GM18498 (cell line): Measurements from ENCODE around the gene CASTOR1.

Source experiments
- ATAC-seq: cut with Tn5 transposase; IDR thresholded peaks from one replicate; pipeline ENCODE4 v1.9.1; 2021; ENCODE audit warnings: mild to moderate bottlenecking, moderate library complexity; ENCODE audit not compliant: unreplicated experiment

The CASTOR1 gene

GRCh38 chr22:30286331-30286730, 3.0 kb downstream of the CASTOR1 start:
- ATAC-seq, result no peak

- ATAC-seq, result no peak
Measured at GRCh38 chr22:30285846-30286200, 3.5 kb downstream of the CASTOR1 start.

DNA sequence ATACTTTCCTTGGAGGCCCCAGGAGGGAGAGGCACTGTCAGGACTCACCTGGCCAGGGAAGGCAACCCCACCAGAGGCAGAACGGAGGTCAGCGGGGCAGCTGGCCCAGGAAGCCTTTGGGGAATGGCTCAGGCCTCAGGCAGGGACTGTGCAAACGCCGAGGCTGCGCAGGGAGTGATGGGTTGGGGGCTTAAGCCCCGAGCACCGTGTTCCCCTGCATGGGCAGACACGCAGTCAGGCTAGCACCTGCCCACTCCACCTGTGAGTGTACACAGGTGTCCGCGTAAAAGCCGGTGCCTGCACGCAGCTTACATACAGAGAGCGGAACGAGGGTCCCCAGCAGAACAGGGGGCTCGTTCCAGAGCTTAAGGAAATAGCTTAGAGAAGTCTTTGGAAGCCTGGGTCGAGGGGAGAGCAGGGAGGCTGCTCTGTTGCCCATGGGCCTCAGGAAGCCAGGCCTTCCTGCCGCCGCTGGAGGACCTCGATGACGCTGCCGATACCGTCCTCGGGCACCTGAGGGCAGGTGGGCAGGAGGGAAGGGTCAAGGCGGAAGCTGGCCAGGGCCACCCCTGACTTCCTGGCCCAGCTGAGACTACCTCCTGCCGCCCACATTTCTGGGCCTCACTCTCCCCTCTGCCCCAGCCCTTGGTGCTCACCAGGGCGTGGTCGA, 4.0 kb downstream of the CASTOR1 start:
- ATAC-seq, result no peak

- no peak for ATAC-seq
Measured at GRCh38 chr22:30284666-30285065, 4.6 kb downstream of the CASTOR1 start.

- ATAC-seq, result no peak
Measured at GRCh38 chr22:30284172-30284571, 5.1 kb downstream of the CASTOR1 start.

DNA sequence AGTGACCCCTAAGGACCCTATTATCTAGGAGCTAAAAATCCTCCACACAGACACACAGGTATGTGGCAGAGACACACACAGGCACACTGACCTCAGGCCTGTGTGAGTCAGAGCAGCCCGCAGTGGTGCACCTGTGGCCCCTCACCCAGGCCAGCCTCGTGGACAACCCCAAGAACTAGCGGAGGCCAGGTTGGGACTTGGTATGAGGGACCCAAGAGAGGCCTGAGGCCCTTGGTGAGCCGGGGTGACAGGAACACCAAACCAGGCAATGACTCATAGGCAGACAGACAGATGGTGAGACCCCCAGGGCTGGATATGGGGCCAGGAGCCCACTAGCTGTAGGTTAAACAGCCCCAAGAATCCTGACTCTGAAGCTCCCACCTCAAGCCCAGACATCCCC, 6.0 kb downstream of the CASTOR1 start:
- ATAC-seq, result no peak

DNA sequence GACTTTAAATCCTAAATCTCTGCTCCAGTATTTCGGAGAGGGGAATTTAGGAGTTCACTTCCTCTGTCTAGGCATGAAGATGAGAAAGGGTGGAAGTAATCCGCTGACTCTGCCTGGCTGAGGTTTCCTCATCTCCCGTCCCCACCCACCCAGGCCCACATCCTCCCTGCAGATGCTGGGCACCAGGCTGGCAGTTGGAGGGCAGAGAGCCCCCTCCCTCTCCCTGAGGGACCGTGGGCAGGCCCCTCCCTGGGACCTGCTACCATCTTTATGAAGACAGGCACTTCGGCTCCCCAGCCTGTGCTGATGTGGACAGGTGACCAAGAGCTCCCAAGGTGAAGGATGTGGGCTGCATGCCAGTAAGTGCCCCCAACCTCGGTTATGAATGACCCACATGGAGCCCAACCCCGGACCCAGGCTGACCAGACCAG, 6.7 kb downstream of the CASTOR1 start:
- no peak for ATAC-seq

- no peak for ATAC-seq
Measured at GRCh38 chr22:30280505-30280904, 8.8 kb downstream of the CASTOR1 start.

DNA sequence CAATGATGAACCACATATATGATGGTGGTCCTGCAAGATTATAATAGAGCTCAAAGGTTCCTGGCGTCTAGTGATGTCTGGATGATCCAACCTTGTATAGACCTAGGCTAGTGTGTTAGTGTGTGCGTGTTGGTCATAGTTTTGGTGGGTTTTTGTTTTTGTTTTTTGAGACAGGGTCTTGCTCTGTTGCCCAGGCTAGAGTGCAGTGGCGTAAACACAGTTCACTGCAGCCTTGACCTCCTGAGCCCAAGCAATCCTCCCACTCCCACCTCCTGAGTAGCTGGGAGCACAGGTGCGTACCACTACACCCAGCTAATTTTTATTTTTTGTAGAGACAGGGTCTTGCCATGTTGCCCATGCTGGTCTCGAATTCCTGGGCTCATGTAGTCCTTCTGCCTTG, 9.4 kb downstream of the CASTOR1 start:
- no peak for ATAC-seq

- no peak for ATAC-seq
Measured at GRCh38 chr22:30279046-30279788, 10.1 kb downstream of the CASTOR1 start.

GRCh38 chr22:30277547-30278344, 11.6 kb downstream of the CASTOR1 start:
- ATAC-seq, result no peak

- no peak for ATAC-seq
Measured at GRCh38 chr22:30276039-30276438, 13.3 kb downstream of the CASTOR1 start.

GRCh38 chr22:30275625-30276024, 13.7 kb downstream of the CASTOR1 start:
- ATAC-seq, result no peak

GRCh38 chr22:30274437-30274812, 14.9 kb downstream of the CASTOR1 start:
- no peak for ATAC-seq

GRCh38 chr22:30273711-30274436, 15.4 kb downstream of the CASTOR1 start:
- ATAC-seq, result no peak

DNA sequence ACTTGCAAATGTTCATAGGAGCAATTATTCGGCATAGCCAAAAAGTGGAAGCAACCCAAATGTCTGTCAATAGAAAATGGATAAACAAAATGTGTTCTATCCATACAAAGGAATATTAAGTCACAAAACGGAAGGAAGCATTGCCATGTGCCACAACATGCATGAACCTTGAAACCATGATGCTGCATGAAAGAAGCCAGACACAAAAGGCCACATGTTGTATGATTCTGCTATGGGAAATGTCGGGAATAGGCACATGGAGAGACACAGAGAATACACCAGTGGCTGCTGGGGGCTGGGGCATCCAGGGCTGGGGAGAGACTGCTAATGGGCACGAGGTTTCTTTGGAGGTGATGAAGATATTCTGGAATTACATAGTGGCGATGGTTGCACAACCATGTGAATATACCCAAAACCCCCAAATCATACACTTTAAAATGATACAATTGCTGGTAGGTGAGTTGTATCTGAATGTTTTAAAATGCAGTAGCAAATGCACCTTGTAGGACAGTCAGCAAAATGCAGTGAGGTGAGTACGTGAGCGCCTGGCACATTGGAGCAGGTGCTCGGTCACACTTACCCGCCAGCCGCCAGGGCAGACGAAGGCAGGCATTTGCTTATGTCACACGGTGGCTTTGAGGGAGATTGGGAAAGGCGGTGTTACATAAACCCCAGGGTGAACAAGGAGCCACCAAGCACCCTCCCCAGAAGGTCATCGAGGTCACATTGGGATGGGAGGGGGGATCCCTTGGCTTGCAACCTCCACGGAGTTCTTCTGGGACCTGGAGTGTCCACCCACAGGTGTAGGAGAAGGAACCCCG, 16.3 kb downstream of the CASTOR1 start:
- ATAC-seq, result no peak

- no peak for ATAC-seq
Measured at GRCh38 chr22:30270832-30271231, 18.5 kb downstream of the CASTOR1 start.

DNA sequence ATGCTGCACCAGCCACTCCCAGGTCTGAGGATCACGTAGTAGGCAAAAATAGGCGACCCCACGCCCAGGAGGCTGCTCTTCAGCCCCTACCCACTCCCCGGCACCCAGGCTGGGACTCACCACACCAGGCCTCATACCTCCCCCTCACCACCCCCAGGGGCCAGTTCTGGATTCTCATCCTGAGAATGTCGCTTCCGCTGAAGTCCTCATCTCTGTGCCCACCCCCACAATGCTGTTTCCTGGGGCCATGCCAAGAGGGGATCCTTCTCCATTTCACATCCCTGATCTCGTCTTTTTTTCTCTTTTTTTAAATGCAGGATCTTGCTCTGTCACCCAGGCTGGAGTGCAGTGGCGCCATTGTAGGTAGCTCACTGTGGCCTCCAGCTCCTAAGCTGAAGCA, 21.0 kb downstream of the CASTOR1 start:
- ATAC-seq, result no peak

- no peak for ATAC-seq
Measured at GRCh38 chr22:30267382-30268302, 21.7 kb downstream of the CASTOR1 start.
